ENCODE data around the gene SCYGR5. TPM values are rescaled to one million over a fixed set of nuclear protein-coding genes. Genes with fewer than 3 reads are reported as not detected.
"Not testable (repeated sequence)": the region's sequence is repeated elsewhere in the genome, so short reads cannot be mapped to it uniquely, and the experiment has no call there.

The SCYGR5 gene, protein sequence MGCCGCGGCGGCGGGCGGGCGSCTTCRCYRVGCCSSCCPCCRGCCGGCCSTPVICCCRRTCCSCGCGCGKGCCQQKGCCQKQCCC
- total RNA-seq (2022) (not detected in 2 replicates), Bru-seq, nascent RNA (not detected), BruChase-seq, experiment 1, labeled RNA remaining after a 6-hour chase (not detected), BruChase-seq, experiment 2, labeled RNA remaining after a 2-hour chase (not detected)
- long read RNA-seq, result 0 reads

DNA sequence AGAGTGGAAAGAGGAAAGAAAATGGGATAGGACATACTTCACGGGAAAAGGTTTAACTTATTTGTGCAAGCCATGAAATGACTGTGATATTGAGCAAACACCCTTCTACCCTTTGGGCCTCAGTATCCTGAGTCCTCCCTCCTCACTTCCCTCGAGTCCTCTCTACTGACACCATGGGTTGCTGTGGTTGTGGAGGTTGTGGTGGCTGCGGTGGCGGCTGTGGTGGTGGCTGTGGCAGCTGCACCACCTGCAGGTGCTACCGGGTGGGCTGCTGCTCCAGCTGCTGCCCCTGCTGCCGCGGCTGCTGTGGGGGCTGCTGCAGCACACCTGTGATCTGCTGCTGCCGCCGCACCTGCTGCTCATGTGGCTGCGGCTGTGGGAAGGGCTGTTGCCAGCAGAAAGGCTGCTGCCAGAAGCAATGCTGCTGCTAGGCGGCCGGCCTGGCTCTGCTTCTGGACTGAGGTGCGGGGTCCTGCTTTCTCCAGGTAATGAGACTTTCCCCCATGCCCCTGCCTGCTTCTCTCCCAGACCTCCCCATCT lies at the start of gene SCYGR5:
TSS of gene SCYGR5 (plus strand) at position 174 of the 540 bp plus-strand sequence. CDS start at position 174, 0 bp downstream.
- BruUV-seq (replicated peaks); DNase-seq (ENCODE audit: unreplicated experiment); H3K36me3 Mint-ChIP-seq (ENCODE audit: insufficient read depth, unreplicated experiment); H3K4me3 Mint-ChIP-seq (ENCODE audit: unreplicated experiment); H3K27ac Mint-ChIP-seq (ENCODE audit: low read depth, unreplicated experiment); intact Hi-C loops (cut with micrococcal nuclease); H3K9me3 Mint-ChIP-seq (ENCODE audit: unreplicated experiment); POLR2A ChIA-PET; H3K27me3 Mint-ChIP-seq (ENCODE audit: insufficient read depth, unreplicated experiment); H3K4me1 Mint-ChIP-seq (ENCODE audit: insufficient read depth, unreplicated experiment): not testable (repeated sequence)
- CTCF ChIA-PET, result interaction anchor here (0.6 to 1.9 kb wide), 4 partner anchors 99 to 195 kb away, joined by 3 to 10 read pairs (median 3); no protein-coding TSS in a partner anchor

DNA sequence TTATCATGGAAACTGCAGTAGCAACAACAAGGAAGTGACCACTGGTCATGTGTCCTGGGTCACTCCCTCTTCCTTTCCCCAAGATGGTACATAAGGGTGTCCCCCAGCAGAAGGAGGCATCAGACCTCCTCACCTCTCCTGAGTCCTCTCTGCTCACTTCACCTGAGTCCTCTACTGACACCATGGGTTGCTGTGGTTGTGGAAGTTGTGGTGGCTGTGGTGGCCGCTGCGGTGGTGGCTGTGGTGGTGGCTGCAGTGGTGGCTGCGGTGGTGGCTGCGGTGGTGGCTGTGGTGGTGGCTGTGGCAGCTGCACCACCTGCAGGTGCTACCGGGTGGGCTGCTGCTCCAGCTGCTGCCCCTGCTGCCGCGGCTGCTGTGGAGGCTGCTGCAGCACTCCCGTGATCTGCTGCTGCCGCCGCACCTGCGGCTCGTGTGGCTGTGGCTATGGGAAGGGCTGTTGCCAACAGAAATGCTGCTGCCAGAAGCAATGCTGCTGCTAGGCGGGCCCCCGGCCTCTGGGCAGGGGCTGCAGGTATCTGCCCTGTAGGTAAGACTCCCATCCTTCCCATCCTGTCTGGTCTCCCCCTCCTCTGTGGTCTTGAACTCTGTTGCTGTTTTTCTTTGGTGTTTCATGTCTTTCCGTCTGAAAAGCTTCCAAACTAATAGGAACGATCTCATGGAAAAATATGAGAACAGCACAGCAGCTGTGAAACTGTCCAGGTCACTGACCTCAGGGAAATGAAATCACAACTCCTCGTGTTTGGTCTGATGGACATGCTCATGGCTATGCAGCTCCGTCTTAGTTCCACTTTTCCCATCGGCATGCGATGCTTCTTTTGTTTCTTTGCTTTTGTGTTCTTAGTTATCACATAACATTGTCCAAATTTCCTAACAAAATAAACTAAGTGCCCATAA lies 49.0 kb upstream of the SCYGR5 start, which contains the start of gene SCYGR4:
TSS of gene SCYGR4 (plus strand) at position 183 of the 915 bp plus-strand sequence. CDS start at position 183, 0 bp downstream.
- no peaks in the 10 kb centered on the region for H3K36me3 Mint-ChIP-seq (ENCODE audit: insufficient read depth, unreplicated experiment)
- ChIA-PET CTCF (interaction anchor here (0.6 to 0.7 kb wide), 2 partner anchors 213 to 336 kb away, joined by 3 read pairs; no protein-coding TSS in a partner anchor), POLR2A (no interaction called here)
- H3K27me3 Mint-ChIP-seq (ENCODE audit: insufficient read depth, unreplicated experiment), result peaks cover 16% of the 10 kb centered on the region
- H3K4me1 Mint-ChIP-seq (ENCODE audit: insufficient read depth, unreplicated experiment), result no peaks in the 10 kb centered on the region
- no peak within 1 kb of the TSS for H3K27ac Mint-ChIP-seq (ENCODE audit: low read depth, unreplicated experiment)
- DNase-seq (ENCODE audit: unreplicated experiment), result no peak
- H3K9me3 Mint-ChIP-seq (ENCODE audit: unreplicated experiment), result no peaks in the 10 kb centered on the region
- intact Hi-C loops (cut with micrococcal nuclease), result no loop called here
- H3K4me3 Mint-ChIP-seq (ENCODE audit: unreplicated experiment), result no peak within 1 kb of the TSS
- no TSS peak for BruUV-seq (replicated peaks)
- TF ChIP-seq, protein P1, sequence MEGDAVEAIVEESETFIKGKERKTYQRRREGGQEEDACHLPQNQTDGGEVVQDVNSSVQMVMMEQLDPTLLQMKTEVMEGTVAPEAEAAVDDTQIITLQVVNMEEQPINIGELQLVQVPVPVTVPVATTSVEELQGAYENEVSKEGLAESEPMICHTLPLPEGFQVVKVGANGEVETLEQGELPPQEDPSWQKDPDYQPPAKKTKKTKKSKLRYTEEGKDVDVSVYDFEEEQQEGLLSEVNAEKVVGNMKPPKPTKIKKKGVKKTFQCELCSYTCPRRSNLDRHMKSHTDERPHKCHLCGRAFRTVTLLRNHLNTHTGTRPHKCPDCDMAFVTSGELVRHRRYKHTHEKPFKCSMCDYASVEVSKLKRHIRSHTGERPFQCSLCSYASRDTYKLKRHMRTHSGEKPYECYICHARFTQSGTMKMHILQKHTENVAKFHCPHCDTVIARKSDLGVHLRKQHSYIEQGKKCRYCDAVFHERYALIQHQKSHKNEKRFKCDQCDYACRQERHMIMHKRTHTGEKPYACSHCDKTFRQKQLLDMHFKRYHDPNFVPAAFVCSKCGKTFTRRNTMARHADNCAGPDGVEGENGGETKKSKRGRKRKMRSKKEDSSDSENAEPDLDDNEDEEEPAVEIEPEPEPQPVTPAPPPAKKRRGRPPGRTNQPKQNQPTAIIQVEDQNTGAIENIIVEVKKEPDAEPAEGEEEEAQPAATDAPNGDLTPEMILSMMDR (IDR thresholded peaks at IDR 0.05; ENCODE audit: unreplicated experiment), result no peak

DNA sequence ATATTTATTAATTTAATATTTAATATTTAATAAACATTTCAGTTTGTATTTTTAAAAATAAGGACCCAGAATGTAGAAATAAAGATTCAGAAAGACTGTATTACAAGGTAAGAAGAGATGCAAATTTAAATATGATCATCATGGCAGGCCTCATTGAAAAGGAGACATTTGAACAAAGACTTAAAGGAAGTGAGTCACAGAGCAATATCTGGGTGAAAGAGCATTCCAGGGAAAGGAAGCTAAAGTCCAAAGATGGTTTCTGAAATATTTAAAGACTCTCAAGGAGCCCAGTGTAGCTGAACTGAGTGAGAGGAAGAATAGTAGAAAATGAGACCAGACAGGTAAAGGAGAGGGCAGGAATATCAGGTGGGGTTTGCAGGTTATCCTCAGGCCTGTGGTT lies 43.4 kb upstream of the SCYGR5 start:
- no peaks in the 10 kb centered on the region for H3K36me3 Mint-ChIP-seq (ENCODE audit: insufficient read depth, unreplicated experiment)
- DNase-seq (ENCODE audit: unreplicated experiment), result peak; percentile 13
- POLR2A ChIA-PET, result no interaction called here
- H3K4me1 Mint-ChIP-seq (ENCODE audit: insufficient read depth, unreplicated experiment), result peaks cover 5% of the 10 kb centered on the region
- no peaks in the 10 kb centered on the region for H3K9me3 Mint-ChIP-seq (ENCODE audit: unreplicated experiment)
- TF ChIP-seq, protein P1 (IDR thresholded peaks at IDR 0.05; ENCODE audit: unreplicated experiment), result no peak
- H3K27ac Mint-ChIP-seq (ENCODE audit: low read depth, unreplicated experiment), result no peak overlapping the region
- H3K27me3 Mint-ChIP-seq (ENCODE audit: insufficient read depth, unreplicated experiment), result no peaks in the 10 kb centered on the region
- no TSS peak for BruUV-seq (replicated peaks)
- intact Hi-C loops (cut with micrococcal nuclease), result no loop called here
- no peak overlapping the region for H3K4me3 Mint-ChIP-seq (ENCODE audit: unreplicated experiment)
- CTCF ChIA-PET, result interaction anchor here (1.1 kb wide), 1 partner anchor 354 kb away, joined by 4 read pairs; no protein-coding TSS in a partner anchor

DNA sequence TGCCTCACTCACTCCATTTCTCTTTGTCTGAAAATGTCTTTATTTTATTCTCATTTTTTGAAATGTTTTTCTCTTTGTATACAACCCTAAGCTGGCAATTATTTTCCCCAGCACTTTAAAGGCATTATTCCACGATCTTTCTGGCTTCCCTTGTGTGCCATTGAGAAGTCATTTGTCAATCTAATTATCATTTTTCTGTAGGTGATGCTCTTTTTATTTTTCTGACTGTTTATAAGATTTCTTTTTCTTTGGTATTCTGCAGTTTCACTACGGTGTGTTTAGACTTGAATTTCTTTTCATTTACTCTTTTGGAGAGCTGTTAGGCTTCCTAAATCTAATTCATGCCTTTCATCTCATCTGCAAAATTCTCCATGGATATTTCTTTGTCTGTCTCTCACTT lies 41.2 kb upstream of the SCYGR5 start:
- Mint-ChIP-seq H3K27ac (ENCODE audit: low read depth, unreplicated experiment) (no peak overlapping the region), H3K9me3 (ENCODE audit: unreplicated experiment) (no peaks in the 10 kb centered on the region), H3K27me3 (ENCODE audit: insufficient read depth, unreplicated experiment) (no peaks in the 10 kb centered on the region), H3K4me1 (ENCODE audit: insufficient read depth, unreplicated experiment) (peaks cover 5% of the 10 kb centered on the region), H3K36me3 (ENCODE audit: insufficient read depth, unreplicated experiment) (no peaks in the 10 kb centered on the region), H3K4me3 (ENCODE audit: unreplicated experiment) (no peak overlapping the region)
- no TSS peak for BruUV-seq (replicated peaks)
- ChIA-PET CTCF (no interaction called here), POLR2A (no interaction called here)
- DNase-seq (ENCODE audit: unreplicated experiment), result no peak
- intact Hi-C loops (cut with micrococcal nuclease), result no loop called here
- TF ChIP-seq, protein P1 (IDR thresholded peaks at IDR 0.05; ENCODE audit: unreplicated experiment), result no peak

Data from MCF 10A (cell line).